ENCODE results near the gene NUB1.

DNA sequence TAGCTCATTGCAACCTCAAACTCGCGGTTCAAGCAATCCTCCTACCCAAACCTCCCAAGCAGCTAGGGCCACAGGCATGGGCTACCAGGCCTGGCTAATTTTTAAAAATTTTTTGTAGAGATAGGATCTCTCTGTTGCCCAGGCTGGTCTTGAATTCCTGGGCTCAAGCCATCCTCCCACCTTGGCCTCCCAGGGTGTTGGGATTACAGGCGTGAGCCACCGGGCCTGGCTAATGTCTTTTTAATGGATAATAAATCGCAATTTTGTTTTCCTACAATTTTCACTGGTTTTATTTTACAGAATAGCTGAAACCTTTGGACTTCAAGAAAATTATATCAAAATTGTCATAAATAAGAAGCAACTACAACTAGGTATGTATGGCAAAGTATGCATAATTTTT, 10.9 kb downstream of the NUB1 start:
- TF ChIP-seq, protein P1, sequence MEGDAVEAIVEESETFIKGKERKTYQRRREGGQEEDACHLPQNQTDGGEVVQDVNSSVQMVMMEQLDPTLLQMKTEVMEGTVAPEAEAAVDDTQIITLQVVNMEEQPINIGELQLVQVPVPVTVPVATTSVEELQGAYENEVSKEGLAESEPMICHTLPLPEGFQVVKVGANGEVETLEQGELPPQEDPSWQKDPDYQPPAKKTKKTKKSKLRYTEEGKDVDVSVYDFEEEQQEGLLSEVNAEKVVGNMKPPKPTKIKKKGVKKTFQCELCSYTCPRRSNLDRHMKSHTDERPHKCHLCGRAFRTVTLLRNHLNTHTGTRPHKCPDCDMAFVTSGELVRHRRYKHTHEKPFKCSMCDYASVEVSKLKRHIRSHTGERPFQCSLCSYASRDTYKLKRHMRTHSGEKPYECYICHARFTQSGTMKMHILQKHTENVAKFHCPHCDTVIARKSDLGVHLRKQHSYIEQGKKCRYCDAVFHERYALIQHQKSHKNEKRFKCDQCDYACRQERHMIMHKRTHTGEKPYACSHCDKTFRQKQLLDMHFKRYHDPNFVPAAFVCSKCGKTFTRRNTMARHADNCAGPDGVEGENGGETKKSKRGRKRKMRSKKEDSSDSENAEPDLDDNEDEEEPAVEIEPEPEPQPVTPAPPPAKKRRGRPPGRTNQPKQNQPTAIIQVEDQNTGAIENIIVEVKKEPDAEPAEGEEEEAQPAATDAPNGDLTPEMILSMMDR (IDR thresholded peaks at IDR 0.05; ENCODE audit: low read depth, low read length, poor library complexity, severe bottlenecking), result no peak
- TF ChIP-seq EZH2phosphoT487 (IDR thresholded peaks at IDR 0.05; ENCODE audit: borderline replicate concordance, low read length), result no peak
